Osteoblast (primary cell): ENCODE results near the gene RGS5. TPM values are rescaled to one million over a fixed set of nuclear protein-coding genes. Genes with fewer than 3 reads are reported as not detected.
"Not testable (repeated sequence)": the region's sequence is repeated elsewhere in the genome, so short reads cannot be mapped to it uniquely, and the experiment has no call there.

Experiments
- DNase-seq: peaks from one replicate; pipeline ENCODE4 v3.0.0; 2011; ENCODE audit warnings: low spot score, mixed read lengths; ENCODE audit not compliant: insufficient read length; ENCODE audit errors: missing footprints
- H2AFZ ChIP-seq: 2 replicates; pipeline ENCODE4 v1.6.0; 2011; ENCODE audit warnings: mild to moderate bottlenecking, low read length
- H3K27ac ChIP-seq: 2 replicates; pipeline ENCODE4 v1.5.1; 2011; ENCODE audit warnings: mild to moderate bottlenecking, low read depth, low read length, moderate library complexity
- H3K27me3 ChIP-seq: 2 replicates; pipeline ENCODE4 v1.6.0; 2012; ENCODE audit warnings: mild to moderate bottlenecking, control low read depth, inconsistent platforms, low read length, moderate library complexity; ENCODE audit not compliant: insufficient read depth
- H3K36me3 ChIP-seq: 2 replicates; pipeline ENCODE4 v1.5.1; 2011; ENCODE audit warnings: mild to moderate bottlenecking, low read length, control low read depth, moderate library complexity; ENCODE audit not compliant: insufficient read depth
- H3K4me1 ChIP-seq: 2 replicates; pipeline ENCODE4 v1.5.1; 2011; ENCODE audit warnings: mild to moderate bottlenecking, low read length, control low read depth, moderate library complexity; ENCODE audit not compliant: insufficient read depth
- H3K4me2 ChIP-seq: 2 replicates; pipeline ENCODE4 v1.6.0; 2011; ENCODE audit warnings: mild to moderate bottlenecking, low read length; ENCODE audit not compliant: insufficient read depth
- H3K4me3 ChIP-seq: fragments of 200-600 bp; sonication (generic); 3 replicates; pipeline ENCODE4 v1.5.1; 2012; ENCODE audit warnings: mild to moderate bottlenecking, low read length, inconsistent platforms; ENCODE audit not compliant: insufficient read depth
- H3K79me2 ChIP-seq: 2 replicates; pipeline ENCODE4 v1.6.0; 2012; ENCODE audit warnings: mild to moderate bottlenecking, low read length, control low read depth, inconsistent platforms; ENCODE audit not compliant: insufficient read depth
- H3K9me3 ChIP-seq: 2 replicates; pipeline ENCODE4 v1.5.1; 2011; ENCODE audit warnings: low read depth, low read length, control low read depth
- H4K20me1 ChIP-seq: 2 replicates; pipeline ENCODE4 v1.6.0; 2012; ENCODE audit warnings: mild to moderate bottlenecking, low read length, control low read depth; ENCODE audit not compliant: insufficient read depth
- total RNA-seq: library from RNA; depleted of rRNA; stranded (reverse); fragments of >200 nt; gene quantifications from 2 replicates; pipeline ENCODE4 v1.2.3, GENCODE V29; 2012
- TF ChIP-seq, protein P1 (sequence below): IDR thresholded peaks from 2 replicates; pipeline ENCODE4 v1.5.1; 2011; ENCODE audit warnings: mild to moderate bottlenecking, low read depth, low read length, moderate library complexity; ENCODE audit errors: extremely low read depth

The RGS5 gene
- total RNA-seq, 1 donor: 1.8 TPM

DNA sequence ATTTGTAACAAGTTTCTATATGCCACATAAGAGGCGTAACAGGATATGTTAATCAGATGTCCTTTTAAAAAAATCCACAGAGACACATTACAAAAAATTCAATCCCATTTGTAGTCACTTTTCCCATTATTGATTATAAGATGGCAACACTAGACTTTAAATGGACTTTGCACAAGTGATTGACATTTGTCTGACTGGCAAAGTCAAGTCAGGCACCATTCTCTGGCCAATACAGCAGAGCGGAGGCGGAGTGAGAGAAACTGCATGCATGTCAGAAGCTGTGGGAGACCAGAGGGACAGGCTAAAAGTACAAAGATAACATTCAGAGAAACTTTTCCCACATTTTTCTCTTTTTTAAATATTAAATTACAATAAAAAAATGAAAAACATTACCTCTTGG is 28.1 kb upstream of the RGS5 start:
- Histone ChIP-seq H3K4me2 (no peak overlapping the region), H3K4me1 (peaks cover 9% of the 10 kb centered on the region), H2AFZ (no peak overlapping the region), H3K36me3 (no peaks in the 10 kb centered on the region), H3K9me3 (no peaks in the 10 kb centered on the region), H4K20me1 (no peaks in the 10 kb centered on the region), H3K79me2 (no peaks in the 10 kb centered on the region), H3K27me3 (no peaks in the 10 kb centered on the region), H3K27ac (peak overlapping the region; percentile 42), H3K4me3 (no peak overlapping the region)
- TF ChIP-seq, protein P1, sequence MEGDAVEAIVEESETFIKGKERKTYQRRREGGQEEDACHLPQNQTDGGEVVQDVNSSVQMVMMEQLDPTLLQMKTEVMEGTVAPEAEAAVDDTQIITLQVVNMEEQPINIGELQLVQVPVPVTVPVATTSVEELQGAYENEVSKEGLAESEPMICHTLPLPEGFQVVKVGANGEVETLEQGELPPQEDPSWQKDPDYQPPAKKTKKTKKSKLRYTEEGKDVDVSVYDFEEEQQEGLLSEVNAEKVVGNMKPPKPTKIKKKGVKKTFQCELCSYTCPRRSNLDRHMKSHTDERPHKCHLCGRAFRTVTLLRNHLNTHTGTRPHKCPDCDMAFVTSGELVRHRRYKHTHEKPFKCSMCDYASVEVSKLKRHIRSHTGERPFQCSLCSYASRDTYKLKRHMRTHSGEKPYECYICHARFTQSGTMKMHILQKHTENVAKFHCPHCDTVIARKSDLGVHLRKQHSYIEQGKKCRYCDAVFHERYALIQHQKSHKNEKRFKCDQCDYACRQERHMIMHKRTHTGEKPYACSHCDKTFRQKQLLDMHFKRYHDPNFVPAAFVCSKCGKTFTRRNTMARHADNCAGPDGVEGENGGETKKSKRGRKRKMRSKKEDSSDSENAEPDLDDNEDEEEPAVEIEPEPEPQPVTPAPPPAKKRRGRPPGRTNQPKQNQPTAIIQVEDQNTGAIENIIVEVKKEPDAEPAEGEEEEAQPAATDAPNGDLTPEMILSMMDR: no peak
- DNase-seq: no peak

DNA sequence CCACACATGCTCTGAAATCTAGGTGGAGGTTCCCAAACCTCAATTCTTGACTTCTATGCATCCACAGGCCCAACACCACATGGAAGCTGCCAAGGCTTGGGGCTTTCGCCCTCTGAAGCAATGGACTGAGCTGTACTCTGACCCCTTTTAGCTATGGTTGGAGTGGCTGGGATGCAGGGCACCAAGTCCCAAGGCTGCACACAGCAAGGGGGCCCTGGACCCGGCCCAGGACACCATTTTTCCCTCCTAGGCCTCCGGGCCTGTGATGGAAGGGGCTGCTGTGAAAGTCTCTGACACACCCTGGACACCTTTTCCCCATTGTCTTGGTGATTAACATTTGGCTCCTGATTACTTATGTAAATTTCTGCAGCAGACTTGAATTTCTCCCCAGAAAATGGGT is 25.6 kb upstream of the RGS5 start:
- H3K27me3 ChIP-seq, H3K27ac ChIP-seq, H2AFZ ChIP-seq, H3K79me2 ChIP-seq, DNase-seq, H3K36me3 ChIP-seq, H3K4me2 ChIP-seq, H3K9me3 ChIP-seq, H3K4me1 ChIP-seq, H4K20me1 ChIP-seq, H3K4me3 ChIP-seq: not testable (repeated sequence)

DNA sequence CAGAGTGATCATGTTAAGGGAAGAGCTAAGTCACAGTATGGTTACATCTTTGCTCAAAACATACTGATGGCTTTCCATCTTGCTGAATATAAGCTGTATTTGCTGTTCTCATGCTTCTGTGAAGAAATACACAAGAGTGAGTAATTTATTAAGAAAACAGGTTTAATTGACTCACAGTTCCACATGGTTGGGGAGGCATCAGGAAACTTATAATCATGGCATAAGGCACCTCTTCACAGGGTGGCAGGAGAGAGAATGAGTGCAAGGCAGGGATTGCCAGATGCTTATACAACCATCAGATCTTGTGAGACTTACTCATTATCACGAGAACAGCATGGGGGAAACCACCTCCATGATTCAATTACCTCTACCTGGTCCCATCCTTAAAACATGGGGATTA is 24.4 kb upstream of the RGS5 start:
- DNase-seq: no peak
- Histone ChIP-seq H3K9me3 (no peaks in the 10 kb centered on the region), H3K79me2 (no peaks in the 10 kb centered on the region), H3K36me3 (no peaks in the 10 kb centered on the region), H3K27me3 (no peaks in the 10 kb centered on the region), H3K4me2 (no peak overlapping the region), H2AFZ (no peak overlapping the region), H3K4me1 (peaks cover 9% of the 10 kb centered on the region), H3K4me3 (no peak overlapping the region), H3K27ac (no peak overlapping the region), H4K20me1 (no peaks in the 10 kb centered on the region)
- TF ChIP-seq, protein P1: no peak

DNA sequence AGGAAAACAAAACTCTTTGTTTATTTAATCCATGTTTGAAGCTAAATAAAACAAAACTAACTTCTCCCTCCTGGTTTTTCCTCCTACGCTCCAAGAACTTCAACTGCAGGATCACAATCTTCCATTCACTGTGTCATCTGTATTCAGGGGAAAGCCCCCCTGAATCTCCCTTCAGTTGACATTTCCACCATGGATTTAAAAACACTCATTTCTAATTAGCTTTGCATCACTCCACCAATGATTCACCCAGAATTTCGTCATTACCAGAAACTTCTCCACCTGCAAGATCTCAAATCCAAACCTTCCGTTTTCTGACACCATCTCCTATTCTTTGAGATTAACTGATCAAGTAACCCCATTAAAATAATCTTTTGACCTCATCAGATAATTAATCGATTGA is 10.9 kb upstream of the RGS5 start:
- Histone ChIP-seq H3K27ac (no peak overlapping the region), H4K20me1 (no peaks in the 10 kb centered on the region), H3K79me2 (no peaks in the 10 kb centered on the region), H3K36me3 (no peaks in the 10 kb centered on the region), H3K4me1 (no peaks in the 10 kb centered on the region), H2AFZ (no peak overlapping the region), H3K27me3 (peaks cover 23% of the 10 kb centered on the region), H3K9me3 (no peaks in the 10 kb centered on the region), H3K4me3 (no peak overlapping the region), H3K4me2 (no peak overlapping the region)
- DNase-seq: no peak
- TF ChIP-seq, protein P1: no peak

DNA sequence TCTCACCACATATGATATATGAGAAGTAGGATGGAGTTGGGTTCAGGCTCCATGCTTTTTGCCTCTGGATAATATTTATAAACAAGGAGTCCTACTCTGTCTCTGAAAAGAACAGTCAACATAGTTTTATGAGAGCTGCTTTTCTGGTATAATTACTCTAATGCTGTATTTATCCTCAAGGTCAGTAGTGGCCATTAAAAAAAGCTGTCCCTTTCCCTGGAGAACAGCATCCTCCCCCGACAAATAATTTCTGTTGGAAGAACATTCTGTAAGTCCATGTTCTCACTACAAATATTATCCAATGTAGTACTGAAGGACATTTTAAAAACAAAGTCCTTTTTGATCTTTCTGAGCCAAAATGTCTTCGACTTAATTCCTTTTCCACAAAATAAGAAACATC is 9.0 kb upstream of the RGS5 start:
- Histone ChIP-seq H4K20me1 (no peaks in the 10 kb centered on the region), H3K9me3 (no peaks in the 10 kb centered on the region), H3K4me3 (no peak overlapping the region), H3K27ac (no peak overlapping the region), H3K4me1 (no peaks in the 10 kb centered on the region), H2AFZ (no peak overlapping the region), H3K4me2 (no peak overlapping the region), H3K79me2 (no peaks in the 10 kb centered on the region), H3K36me3 (no peaks in the 10 kb centered on the region), H3K27me3 (peaks cover 23% of the 10 kb centered on the region)
- TF ChIP-seq, protein P1: no peak
- no peak for DNase-seq
